NCI-H2081 (cell line): ENCODE results near the gene EPB41L3.
"Not testable (repeated sequence)": the region's sequence is repeated elsewhere in the genome, so short reads cannot be mapped to it uniquely, and the experiment has no call there.

Experiments
- DNase-seq, 2 experiments: peaks; one replicate each; lab custom pipeline; 2025; lab: John Stamatoyannopoulos, UW

The EPB41L3 gene

GRCh38 chr18:5543773-5544389 lies at the start of gene EPB41L3:
TSS of gene EPB41L3 (minus strand) at chr18:5543997. CDS start at chr18:5489183, 54,814 bp downstream.
- DNase-seq: peak; percentile 27 to 55

GRCh38 chr18:5588529-5588928 lies 44.7 kb upstream of the EPB41L3 start:
- DNase-seq: no peak

- no peak for DNase-seq
These were observed 41.9 kb upstream of the EPB41L3 start for GRCh38 chr18:5585653-5586052.

GRCh38 chr18:5584746-5585417 lies 41.1 kb upstream of the EPB41L3 start:
- DNase-seq: no peak

- no peak for DNase-seq
These were observed 39.3 kb upstream of the EPB41L3 start for GRCh38 chr18:5582849-5583681.

- no peak for DNase-seq
These were observed 38.3 kb upstream of the EPB41L3 start for GRCh38 chr18:5582076-5582475.

- DNase-seq: no peak
These were observed 31.0 kb upstream of the EPB41L3 start for GRCh38 chr18:5574843-5575242.

- no peak for DNase-seq
These were observed 27.9 kb upstream of the EPB41L3 start for GRCh38 chr18:5571666-5572065.

- DNase-seq: not testable (repeated sequence)
These were observed 26.8 kb upstream of the EPB41L3 start for GRCh38 chr18:5570613-5571012.

GRCh38 chr18:5568416-5568815 lies 24.6 kb upstream of the EPB41L3 start:
- no peak for DNase-seq

GRCh38 chr18:5558851-5559250 lies 15.1 kb upstream of the EPB41L3 start:
- no peak for DNase-seq

GRCh38 chr18:5556310-5556974 lies 12.6 kb upstream of the EPB41L3 start:
- peak in 1 of 2 experiments; percentile 14 for DNase-seq

GRCh38 chr18:5554629-5555028 lies 10.8 kb upstream of the EPB41L3 start:
- DNase-seq: no peak

- peak in 1 of 2 experiments; percentile 22 for DNase-seq
These were observed 2.9 kb upstream of the EPB41L3 start for GRCh38 chr18:5546660-5547059.

- peak; percentile 28 to 49 for DNase-seq
These were observed 639 bp downstream of the EPB41L3 start for GRCh38 chr18:5543036-5543680.

GRCh38 chr18:5542515-5543035 lies 1.2 kb downstream of the EPB41L3 start:
- peak; percentile 13 to 40 for DNase-seq

- DNase-seq: no peak
These were observed 2.2 kb downstream of the EPB41L3 start for GRCh38 chr18:5541644-5542043.

- DNase-seq: no peak
These were observed 4.4 kb downstream of the EPB41L3 start for GRCh38 chr18:5539391-5539790.

- no peak for DNase-seq
These were observed 5.3 kb downstream of the EPB41L3 start for GRCh38 chr18:5538544-5538943.

GRCh38 chr18:5537860-5538259 lies 5.9 kb downstream of the EPB41L3 start:
- no peak for DNase-seq

- no peak for DNase-seq
These were observed 9.0 kb downstream of the EPB41L3 start for GRCh38 chr18:5534845-5535244.

- no peak for DNase-seq
These were observed 11.7 kb downstream of the EPB41L3 start for GRCh38 chr18:5532066-5532465.
